Amniotic stem cell (primary cell): ENCODE data around the gene PAX6.

Experiments used
- DNase-seq: peaks from one replicate; lab custom pipeline; 2025; lab: John Stamatoyannopoulos, UW

Gene PAX6

DNA sequence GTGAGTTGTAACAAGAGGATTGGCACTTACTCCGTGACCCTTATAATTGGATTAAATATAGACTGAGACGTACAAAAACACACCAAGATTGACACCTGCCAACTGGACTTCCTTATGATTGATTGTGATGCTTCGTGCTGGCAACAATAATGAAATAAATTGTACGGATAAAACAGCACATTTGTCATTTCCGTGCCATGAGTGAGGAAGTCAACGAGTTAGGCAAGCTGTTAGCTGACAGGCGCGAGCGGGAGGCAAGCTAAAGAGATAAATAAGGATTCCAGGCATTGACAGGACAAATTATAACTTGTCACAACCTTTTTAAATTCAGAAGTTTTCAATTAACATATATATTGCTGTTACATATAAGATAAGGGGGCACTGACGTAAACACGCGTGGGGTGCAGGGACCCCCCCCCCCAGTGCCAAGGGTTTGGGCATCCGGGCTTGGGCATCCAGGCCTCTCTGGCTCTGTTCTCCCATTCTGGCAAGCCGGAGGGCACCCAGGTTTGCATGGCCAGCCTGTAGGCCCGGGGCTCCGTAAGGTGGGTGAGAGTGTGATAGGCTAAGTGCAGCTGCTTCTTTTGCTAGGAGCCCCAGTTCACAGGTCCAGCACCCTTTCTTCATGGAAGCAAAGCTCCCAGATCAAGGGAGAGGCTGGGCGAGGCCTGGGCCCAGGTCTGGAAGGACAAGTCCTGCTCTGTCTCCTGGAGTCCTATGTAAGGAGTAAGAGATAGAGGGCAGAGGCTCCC lies 11.2 kb upstream of the PAX6 start:
- DNase-seq = no peak

DNA sequence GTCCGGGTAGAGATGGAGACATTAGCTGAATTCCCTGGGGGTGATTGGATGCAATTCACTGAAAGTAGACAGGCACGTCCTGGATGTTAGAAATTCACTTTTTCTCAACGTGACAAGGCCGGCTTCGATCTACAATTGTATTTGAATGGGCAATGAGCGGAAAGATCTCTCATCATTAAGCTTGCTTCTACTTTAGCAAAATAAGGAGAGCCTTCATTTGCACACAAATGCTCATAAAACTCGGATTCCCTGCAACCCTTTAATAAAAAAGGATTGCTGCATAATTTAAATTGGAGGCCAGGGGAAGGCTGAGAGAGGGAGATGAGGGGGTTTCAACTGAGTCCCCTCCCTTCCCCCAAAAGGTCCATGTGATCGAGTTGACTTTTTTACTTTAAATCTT lies 10.6 kb upstream of the PAX6 start:
- DNase-seq = no peak

DNA sequence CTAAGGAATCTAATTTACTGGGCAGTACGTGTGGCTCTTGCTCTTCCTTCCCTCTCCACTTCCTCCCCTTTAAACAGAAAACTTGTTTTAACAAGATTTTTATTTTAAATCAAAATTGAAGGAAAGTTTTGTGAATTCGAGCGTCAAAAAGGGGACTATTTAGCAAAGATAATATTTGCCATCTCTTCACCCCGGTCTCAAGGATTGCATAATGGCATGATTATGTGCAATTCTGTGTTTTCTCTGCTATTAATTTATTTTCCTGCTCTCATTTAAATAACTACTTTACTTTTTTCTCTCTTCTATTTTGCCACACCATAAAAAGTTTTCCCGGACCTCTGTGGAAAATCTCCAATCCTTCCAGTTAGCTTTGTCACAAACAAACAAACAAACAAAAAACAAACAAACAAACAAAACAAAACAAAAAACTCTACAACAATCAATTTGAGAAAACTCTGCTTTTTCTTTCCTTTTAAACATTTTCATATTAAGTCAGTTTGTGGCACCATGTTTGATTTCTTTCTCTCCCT lies 10.2 kb upstream of the PAX6 start:
- DNase-seq = no peak

GRCh38 chr11:31820438-31820818 lies 9.3 kb upstream of the PAX6 start:
- DNase-seq = no peak

DNA sequence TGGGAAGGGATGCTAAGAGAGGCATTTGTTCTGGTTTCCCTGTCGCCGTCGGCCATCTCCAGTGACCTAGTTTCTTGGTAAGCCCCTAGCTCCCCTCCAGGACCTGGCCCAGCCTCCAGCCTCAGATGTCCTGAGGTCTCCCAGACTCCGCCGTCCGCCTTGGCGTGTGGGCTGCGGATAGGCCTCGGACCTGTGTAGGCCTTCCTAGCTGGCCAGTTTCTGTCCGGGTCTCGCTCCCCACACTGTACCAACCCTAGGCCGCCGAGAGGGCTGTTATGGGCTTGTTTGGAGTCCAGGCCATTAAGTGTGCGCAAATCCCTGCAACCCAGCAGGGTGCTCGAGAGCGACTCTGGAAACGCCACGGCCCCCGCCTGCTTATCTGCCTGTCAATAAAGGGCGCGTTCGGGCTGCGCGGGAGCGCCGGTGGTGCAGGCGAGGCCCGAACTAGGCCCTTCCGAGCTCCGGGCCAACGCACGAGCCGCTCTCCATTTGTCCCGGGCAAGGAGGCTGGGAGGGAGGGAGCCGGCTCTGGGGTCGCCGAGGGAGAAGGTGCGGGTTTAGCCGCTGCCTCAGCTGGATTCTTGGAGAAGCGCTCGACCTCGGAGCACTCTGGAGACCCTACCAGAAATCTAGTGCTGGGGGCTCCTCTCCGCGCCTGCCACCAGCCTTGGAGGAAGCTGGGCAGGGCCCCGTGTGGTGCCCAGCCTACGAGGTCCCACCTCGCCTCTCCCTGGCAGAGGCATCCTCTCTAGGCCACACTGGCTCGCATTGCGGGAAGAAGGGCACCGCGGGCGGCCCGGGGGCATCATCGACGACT lies 8.7 kb upstream of the PAX6 start:
- DNase-seq = no peak

DNA sequence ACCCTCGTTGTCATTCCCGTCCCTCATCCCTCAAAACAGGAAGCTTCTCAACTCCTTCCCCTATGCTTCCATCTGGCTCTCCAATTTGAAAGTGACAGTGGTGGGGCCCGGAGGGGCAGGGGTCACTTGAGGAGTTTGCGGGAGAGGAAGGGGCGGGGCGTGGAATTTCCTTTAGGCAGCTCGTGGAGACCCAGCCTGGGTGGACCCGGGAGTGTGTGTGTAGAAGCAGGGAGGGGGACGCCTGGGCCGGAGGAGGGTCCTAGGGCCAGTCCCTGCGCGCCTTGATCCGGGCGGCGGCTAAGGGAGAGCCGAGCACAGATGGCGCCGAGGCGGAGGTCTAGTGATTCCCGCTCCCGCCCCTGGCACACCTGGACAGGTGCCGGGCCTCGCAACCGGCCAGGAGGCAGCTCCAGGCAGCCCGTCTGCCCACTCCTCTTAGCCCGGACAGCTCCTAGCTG lies 7.8 kb upstream of the PAX6 start:
- DNase-seq = no peak

- DNase-seq = no peak
Measured at GRCh38 chr11:31818425-31818755, 7.3 kb upstream of the PAX6 start.

GRCh38 chr11:31817621-31818424 lies 6.7 kb upstream of the PAX6 start:
- no peak for DNase-seq

- DNase-seq = no peak
Measured at GRCh38 chr11:31817054-31817620, 6.0 kb upstream of the PAX6 start.

- no peak for DNase-seq
Measured at GRCh38 chr11:31816468-31817053, 5.4 kb upstream of the PAX6 start.

- DNase-seq = no peak
Measured at GRCh38 chr11:31815711-31816467, 4.8 kb upstream of the PAX6 start.

DNA sequence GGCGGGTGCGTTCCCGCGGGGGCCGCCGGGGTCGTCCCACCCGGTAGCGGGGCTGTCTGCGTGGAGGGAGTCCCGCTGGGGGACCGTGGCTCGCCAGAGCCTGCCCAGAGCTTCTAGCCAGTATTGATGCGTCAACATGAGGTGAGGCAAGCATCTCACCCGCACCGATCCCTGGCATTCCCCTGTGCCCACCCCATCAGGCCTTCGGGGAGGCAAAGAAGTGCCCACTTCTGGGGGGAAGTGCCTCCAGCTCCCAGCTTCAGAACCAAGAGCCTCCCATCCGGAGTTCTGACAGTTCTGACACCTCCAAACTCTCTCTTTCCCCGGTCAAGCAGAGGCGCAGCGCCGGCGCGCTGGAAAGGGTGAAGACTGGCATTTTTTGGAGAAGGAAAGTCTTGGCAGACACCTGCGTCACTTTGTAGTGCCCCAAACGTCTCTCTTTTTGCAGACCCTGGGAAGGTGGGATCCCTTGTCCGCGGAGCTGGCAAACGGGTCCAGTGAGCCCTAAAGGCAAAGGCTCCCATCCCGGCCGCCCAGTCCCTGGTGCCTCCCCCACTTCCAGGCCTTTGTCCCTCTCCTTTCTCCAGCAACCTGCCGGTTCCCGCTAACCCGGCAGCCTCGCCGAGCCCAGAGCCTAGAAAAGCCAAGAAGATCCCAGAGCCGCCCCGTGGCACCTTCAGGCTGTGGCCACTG lies 3.2 kb upstream of the PAX6 start:
- no peak for DNase-seq

DNA sequence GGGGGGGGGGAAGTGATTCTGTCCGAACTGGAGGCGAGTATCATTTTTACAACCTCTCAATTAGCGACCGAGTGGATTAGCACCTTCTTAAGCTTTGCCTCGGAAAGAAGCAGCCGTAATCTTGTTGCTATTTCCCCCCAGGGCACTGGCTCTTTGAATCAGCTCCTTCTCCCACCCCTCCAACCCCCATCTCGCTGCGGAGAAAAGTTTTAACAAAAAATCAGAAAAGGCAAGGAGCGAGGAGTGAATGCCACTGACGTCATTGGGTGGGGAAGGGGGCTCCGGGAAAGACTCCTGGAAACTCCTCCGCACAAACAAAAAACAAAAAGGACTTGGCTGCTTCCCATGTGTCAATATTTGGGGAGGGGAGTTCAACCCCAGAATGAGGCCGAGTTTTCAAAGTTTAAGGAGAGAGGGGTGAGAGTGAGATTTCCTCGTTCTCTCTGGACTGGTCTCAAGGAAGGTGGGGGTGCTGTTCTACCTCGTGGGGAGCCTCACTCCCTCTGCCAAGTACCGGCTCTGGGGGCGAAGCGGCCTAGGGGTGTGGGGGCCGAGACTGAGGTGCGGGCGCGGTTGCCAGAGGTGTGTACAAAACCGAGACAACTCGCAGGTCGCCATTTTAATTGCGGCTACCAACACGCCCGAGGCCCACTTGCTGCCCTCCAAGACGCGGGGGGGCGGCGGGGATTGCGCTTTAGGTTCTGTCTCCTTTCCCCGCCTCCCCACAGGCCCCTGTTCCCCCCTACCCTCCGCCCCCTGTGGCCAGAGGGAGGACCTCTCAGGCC lies 2.5 kb upstream of the PAX6 start:
- DNase-seq = no peak

DNA sequence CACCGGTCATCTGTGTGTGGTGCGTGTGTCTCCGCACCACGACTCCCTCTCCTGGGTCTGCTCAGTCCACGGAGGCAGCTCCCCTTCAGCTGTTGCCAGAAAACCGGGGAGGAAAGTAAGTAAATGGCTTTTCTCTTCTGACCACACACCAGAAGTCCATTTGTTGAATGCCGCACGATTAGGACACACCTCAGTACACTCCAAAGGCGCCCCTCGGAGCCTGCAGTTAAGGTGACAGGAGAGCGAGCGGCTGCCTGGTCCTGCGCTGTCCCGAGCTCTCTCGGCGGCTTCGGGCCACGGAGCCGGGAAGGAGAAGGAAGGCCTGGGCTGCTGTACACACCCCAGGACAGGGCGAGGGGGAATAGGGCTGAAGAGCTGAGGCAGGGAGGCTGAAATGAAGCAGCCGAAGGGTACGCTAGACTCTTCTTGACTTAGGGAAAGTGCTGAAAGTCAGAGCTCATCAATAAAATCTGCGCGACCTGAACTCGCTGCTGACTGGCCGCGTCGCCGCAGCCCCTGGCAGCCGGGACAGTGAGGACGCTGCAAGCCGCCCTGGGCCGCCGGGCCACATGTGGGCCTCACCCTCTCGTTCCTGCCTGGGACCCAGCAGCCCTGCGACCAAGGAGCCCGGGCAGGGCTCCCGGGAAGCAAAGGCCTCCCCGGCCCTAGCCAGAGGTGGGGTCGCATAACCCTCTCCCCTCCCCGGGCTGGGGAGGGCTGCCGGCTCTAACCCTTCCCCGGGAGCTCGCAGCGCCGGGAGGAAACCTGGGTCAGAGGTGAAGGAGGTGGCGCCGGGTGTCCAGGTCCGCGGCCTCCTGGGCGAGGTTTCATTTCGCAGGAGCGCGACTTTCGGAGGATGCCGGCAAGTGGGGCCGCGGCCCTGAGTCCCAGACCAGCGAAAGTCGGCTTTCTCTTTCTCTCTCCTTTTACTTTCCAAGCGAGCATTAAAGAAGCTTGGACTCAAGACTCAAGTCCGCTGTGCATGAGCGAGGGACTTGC lies 1.6 kb upstream of the PAX6 start:
- no peak for DNase-seq

DNA sequence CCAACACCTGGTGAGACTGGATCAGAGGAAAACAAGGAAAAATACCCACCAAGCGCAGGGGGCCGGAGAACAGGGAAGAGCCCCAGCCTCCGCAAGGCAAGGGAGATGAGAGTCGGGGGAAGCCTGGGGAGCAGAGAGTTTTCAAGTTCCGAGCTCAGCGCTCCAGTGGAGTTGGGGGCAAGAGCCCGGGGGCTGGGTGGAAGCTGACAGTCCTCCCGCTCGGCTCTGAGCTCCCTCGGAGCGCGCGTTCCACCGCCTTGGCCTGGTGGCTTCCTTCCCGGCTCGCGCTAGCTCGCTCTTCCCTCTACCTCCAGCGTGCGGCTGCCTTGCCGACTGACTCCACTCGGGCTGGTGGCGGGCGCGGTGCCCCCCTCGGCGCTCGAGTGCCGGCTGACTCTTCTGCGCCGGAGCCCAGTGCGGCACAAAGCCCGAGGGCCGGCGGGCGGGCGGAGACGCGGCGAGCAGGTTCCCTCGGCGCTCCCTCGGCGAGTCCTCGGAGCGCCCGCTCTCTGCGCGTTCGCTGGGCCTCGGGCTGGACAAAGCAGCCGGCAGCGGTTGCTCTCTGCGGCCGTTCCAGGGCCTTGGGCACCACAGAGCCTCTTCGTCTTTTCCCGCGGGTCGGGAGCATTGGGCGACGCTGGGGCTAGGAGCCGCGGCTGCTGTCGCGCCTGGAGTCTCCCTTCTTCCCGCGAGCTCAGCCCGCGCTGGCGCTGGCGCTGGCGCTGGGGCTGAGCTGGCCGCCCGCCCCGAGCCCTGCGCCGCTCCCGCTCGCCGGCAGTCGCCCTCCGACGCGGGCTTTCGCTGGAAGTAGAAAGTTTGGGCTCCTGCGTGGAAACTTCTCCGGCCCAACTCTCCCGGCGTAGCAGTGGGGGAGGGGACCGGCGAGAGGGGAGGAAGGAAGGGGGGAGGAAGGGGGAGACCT lies 1.0 kb downstream of the PAX6 start:
- DNase-seq = no peak

DNA sequence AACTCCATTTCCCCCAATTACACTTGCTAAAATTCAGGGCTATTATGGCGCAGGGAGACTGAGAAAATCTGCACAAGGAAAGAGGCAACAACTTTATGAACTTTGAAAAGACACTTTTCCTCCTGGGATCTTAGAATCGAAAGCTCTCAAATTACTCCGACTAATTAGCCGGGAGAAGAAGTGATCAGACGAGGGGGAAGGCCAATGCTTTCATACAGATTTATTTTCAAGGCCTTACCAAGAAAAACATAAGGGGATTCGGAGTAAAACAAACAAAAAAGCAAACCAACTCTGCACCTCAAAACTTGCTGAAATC lies 1.6 kb downstream of the PAX6 start:
- DNase-seq = no peak
